CD4-positive, alpha-beta T cell treated with Interferon alpha-2 for 1 hour (primary cell): ENCODE measurements around the gene ENPP7.

Source experiments
- DNase-seq, 2 donors: peaks; one replicate each; pipeline ENCODE4 v3.0.0-alpha.2; 2020 to 2022

Gene ENPP7

DNA sequence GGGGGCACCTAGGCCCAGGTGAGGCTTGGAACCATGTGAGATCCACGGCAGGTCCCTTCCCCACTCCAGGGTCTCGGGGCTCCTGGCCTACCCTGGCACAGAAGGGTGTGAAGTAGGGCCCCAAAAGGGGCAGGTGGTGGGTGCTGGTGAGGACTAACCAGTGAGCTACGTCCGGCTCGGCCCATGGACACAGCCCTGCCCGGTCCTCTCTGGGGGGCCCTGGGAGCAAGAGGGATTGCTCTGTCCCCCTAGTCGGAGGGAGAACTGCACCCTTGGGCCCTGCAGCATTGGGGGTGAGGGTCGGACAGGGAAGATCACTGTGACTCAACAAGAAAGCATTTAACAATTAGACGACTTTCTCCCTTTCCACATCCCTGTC is 2.9 kb downstream of the ENPP7 start:
- no peak for DNase-seq

GRCh38 chr17:79735096-79735495 is 4.4 kb downstream of the ENPP7 start:
- no peak for DNase-seq

DNA sequence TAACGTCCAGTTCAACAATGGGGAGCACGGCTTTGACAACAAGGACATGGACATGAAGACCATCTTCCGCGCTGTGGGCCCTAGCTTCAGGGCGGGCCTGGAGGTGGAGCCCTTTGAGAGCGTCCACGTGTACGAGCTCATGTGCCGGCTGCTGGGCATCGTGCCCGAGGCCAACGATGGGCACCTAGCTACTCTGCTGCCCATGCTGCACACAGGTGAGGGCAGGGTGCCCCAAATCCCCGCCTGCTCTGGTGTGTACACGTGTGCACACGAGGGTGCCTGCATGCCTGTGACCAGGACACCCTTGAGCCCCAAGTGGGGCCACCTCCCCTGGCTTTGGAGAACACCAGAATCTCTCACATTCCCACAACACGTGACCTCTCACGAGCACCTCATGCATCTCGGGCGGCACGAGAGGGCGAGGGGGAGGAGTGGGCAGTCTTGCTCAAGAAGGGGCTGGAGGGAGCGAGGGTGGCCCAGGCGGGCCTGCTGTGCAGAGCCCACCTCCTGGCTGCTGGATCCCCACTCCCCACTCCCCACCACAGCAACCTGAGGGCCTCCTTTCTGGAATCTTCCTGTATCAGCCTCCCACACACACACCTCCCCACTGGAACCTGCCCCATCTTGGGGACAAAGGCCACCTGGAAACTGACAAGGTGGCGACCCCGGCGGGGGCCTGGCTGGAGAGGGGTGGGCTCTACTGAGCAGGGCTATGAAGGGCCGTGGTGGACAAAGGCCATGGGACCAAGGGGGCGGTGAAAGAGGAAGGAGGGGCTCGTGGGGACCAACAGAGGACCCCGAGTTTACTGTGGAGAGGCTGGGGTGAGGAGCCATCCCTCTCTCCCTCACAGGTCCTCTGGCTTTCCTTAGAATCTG is 6.5 kb downstream of the ENPP7 start:
- no peak for DNase-seq

DNA sequence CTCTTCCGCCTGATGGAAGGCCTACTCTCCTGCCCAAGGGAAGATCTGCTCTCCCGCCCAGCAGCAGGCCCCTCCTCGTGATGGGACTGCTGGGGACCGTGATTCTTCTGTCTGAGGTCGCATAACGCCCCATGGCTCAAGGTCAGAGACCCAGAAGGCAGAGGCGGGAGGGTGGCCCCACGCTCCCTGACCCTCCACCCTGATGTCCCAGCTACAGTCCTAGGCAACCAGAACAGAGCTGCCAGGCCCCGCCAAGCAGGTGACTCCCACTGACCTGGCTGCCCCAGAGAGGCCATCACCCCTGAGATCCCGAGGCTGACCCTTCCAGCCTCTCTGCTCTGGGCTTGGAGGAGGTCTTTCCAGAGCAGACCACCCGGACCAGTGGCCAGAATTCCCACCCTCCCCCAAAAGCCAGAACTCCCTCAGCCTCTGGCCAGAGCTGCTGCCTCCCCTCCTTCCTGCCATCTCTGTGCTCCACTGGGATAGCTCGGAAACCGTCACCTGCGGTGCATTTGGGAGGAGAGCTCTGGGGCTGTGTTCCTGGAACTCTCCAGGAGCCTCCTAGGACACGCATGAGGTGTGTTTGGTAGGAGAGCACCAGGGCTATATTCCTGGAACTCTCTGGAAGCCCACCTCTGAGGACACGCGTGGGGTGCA is 7.3 kb downstream of the ENPP7 start:
- DNase-seq: no peak

- no peak for DNase-seq
Measured at GRCh38 chr17:79738643-79739042, 7.9 kb downstream of the ENPP7 start.

DNA sequence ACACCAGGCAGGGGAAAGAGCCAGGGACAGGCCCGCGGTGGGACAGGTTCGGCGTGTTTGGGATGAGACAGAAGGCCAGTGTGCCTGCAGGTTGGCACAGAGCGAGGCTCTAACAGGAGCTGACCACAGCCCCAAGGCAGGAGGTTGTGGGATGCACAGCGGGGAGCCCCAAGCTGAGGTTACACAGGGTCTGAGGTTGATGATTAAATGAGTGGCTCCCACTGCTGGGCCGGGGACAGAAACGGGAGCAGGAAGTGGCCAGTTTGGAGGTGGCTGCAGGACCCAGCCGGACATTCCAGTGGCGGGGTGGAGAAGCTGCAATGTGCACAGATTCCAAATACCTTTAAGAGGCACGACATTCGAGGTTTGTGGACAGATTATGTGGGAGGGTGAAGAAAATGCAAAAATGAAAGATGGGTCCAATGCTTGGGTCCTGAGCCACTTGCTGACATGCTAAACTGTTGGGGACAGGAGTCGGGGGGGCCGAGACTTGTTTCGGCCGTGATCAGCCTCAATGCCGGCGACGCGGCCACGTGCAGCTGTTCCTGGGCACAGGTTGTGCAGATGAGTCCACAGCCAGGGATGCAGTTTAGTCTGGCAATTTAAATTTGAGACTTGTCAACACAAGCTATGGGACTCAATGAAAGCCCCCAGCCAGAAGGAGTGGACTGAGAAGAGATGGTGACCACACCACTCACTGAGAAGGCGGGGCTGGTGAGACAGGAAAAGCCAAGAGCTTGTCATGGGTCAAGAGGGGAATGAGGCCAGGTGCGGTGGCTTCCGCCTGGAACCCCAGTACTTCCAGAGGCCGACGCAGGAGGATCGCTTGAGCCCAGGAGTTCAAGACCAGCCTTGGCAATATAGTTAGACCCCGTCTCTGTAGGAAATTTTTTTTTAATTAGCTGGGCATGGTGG is 8.7 kb downstream of the ENPP7 start:
- no peak for DNase-seq

GRCh38 chr17:79740413-79740812 is 9.7 kb downstream of the ENPP7 start:
- DNase-seq: no peak

DNA sequence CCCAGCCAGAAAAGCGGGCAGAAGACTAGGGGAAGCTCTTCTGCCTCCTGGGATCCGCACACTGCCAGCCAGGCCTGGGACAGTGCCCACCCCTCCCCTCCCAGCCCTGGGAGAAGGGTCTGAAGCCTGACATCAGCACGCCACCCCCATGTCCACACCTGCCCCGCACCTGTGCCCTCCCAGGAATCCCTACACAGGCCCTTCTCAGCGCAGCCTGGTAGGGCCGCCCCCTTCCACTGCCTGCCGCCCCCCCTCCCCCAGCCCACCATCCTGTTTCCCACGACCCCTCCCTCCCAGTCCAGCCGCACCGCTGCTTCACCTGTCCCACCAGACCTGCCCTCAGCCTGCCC is 10.6 kb downstream of the ENPP7 start:
- no peak for DNase-seq

DNA sequence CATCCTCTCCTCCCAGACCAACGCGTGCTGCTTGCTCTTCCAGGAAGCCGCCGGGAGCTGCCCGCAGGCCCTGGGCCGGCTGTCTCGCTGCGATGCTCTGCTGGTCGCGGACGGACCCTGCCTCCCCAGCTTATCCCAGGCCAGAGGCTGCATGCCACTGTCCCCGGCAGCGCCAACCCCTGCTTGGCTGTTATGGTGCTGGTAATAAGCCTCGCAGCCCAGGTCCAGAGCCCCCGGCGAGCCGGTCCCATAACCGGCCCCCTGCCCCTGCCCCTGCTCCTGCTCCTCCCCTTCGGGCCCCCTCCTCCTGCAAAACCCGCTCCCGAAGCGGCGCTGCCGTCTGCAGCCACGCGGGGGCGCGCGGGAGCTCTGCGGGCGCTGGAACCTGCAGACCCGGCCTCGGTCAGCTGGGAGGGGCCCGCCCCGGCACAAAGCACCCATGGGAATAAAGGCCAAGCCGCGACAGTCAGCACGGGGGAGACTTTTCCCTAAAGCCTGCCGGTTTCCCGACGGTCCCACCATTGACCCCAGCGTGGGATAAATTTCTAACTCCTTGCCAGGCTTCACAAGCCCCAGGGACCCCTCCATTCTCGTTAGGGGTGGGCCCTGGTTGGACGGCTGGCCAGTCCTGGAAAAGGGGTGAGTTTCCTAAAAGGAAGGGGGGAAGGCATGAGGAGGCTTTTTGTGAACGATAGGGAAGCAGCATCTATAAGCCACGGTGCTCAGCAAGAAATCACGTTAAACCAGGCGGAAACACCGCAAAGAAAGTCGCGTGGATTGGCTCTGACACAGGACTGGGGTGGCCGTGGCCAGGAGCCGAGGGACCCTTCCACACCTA is 11.2 kb downstream of the ENPP7 start:
- DNase-seq: peak; percentile 70 to 78

- DNase-seq: no peak
Measured at GRCh38 chr17:79742589-79742918, 11.8 kb downstream of the ENPP7 start.

GRCh38 chr17:79742951-79743476 is 12.3 kb downstream of the ENPP7 start:
- no peak for DNase-seq

DNA sequence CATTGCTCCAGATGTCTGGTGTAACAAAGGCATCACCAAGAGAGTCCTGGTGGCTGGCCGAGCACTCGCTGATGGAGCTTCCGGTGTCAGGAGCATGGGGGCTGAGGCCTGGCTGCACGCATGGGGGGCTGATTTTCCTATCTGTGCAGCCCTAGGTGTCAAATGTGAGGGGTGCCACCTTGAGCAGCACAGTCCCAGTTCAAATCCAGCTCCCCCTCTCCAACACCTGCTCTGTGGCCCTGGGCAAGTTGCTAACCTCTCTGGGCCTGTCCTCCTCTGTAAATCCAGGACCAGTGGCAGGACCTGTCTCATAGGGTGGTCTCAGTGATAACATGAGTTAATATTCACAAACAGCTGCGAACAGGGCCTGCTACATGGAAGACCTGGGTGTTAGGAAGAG is 12.9 kb downstream of the ENPP7 start:
- no peak for DNase-seq

- no peak for DNase-seq
Measured at GRCh38 chr17:79745641-79746105, 14.9 kb downstream of the ENPP7 start.

DNA sequence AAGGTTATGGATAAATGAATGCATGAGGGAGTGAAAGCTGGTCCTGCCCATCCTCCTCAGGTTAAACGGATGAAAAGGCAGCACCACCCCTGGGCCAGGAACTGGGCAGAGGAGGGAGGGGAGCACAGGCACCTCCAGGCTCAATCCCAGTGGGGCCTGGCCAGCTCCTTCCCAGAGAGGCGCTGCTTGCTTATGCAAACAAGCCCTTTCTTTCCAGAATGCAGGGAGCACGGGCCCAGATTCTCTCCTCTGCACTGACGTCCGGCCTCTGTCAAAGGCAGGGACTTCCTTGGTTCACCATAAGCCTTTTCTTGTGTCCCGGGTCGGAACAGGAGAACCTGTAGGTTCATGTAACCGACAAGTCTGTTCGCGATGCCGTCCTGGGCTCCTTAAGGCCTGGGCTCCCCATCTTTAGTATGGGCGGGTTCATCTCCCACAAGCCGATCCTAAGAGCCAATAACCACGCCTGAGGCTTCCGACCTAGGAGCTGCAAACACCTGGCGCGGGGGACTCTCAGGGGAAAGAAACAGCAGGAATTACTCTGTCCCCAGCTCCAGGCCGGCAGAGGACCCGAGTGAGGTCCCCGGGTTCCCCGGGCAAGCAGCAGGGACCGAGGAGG is 16.3 kb downstream of the ENPP7 start:
- DNase-seq: no peak

- no peak for DNase-seq
Measured at GRCh38 chr17:79747508-79748294, 17.0 kb downstream of the ENPP7 start.

DNA sequence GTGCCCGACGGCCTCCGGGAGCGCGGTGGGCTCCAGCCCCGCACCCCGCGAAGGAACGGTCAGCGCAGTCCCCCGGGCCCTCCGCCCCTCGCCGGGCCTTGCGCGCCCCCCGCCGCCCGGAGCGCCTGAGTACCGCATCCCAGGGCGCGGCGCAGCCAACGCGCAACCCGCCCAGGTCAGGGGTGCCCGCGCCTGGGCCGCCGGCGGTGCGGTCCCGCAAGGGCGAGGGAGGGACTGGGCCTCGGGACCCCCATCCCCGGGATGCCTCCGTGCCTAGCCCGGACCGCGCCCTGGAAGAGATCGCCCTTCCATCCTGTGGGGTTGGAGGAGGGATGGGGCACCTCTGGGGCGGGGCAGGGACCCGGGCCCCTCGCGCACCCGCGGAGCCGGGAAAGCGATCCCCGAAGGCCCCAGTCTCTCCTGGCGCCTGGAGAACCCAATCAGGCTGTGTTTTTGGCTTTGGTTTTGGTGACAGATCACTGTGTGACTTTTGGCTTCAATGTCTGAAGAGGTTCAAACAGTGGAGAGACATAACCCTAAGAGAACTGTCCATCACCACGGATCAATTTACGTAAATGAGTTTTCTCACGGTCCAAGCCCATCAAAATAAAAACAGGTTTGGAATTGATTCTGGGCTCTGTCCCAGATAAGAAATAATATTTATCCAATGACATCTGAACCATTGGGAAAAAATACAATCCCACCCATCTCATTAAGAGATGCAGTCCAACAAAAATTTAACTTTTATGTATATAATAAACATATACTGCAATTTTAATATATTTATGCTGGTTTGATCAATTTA is 17.8 kb downstream of the ENPP7 start:
- DNase-seq: no peak

DNA sequence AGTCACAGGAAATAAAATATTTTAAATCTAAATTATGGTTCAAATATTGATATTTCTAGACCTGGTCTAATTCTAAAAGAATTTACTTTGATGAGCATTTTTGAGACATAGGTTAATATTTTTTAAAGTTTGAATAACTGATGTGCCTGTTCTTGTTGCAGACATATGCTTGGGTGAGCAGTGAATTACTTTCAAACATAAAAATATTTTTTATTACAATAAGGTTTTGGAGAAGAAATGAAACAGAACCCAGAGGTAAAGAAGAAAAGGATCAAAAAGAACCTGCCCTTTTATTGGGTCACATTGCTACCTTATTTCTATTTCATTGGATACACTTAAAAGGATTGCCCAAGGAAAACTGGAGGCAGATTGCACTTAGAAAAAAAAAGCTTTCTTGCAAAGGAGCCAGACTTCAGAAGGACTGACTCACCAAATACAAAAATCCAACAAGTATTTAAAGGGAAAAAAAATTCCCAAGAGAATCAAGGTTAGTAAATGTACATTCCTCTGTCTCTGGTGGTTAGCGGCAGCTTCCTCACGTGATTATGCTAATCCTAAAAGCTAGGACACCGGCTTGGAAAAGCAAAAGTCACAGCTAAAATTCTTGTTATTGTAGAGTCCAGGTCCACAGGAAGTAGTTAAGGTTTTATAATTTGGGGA is 18.5 kb downstream of the ENPP7 start:
- DNase-seq: no peak

GRCh38 chr17:79749958-79750357 is 19.2 kb downstream of the ENPP7 start:
- DNase-seq: no peak
